HepG2 (cell line): ENCODE measurements around the gene WFDC12. TPM values are rescaled to one million over a fixed set of nuclear protein-coding genes. Genes with fewer than 3 reads are reported as not detected.

Experiments used
- FOXA1 ChIP-seq, 2 experiments: fragments of 450-650 bp in 1 of 2; sonication (generic) in 1 of 2; formaldehyde crosslinking in 1 of 2; IDR thresholded peaks; 2 replicates each; pipeline versions ENCODE4 v1.4.0 to v1.6.1; 2016 to 2020; ENCODE audit warnings: missing genetic modification reagents in 1 of 2
- KAT8 ChIP-seq: IDR thresholded peaks from 2 replicates; pipeline ENCODE4 v1.6.1; 2016; ENCODE audit warnings: missing genetic modification reagents, missing compliant biosample characterization
- KIAA2018 ChIP-seq: sonication (generic); formaldehyde crosslinking; IDR thresholded peaks from 2 replicates; pipeline ENCODE4 v1.5.0; 2020; ENCODE audit warnings: mild to moderate bottlenecking, missing genetic modification reagents, borderline replicate concordance
- PAF1 ChIP-seq: IDR thresholded peaks from 2 replicates; pipeline ENCODE4 v1.6.1; 2016; ENCODE audit warnings: missing genetic modification reagents, missing compliant biosample characterization
- SKIL ChIP-seq: sonication (generic); formaldehyde crosslinking; IDR thresholded peaks from 2 replicates; pipeline ENCODE4 v1.8.0; 2022; ENCODE audit warnings: missing genetic modification reagents, mild to moderate bottlenecking, moderate library complexity, borderline replicate concordance
- SRY ChIP-seq: sonication (generic); formaldehyde crosslinking; IDR thresholded peaks from 2 replicates; pipeline ENCODE4 v1.8.0; 2022; ENCODE audit warnings: mild to moderate bottlenecking, missing genetic modification reagents
- polyA plus RNA-seq, 8 experiments: library from polyadenylated mRNA; depleted of rRNA in 3 of 8; stranded (reverse) in 7 of 8; unstranded in 1 of 8; fragments of >200 nt; fragmentation: Illumina TruSeq in 4 of 8; extraction: Trizol in 4 of 8; gene quantifications; 2 replicates each; pipeline versions ENCODE4 v1.2.1 to v1.2.3, GENCODE V29; 2011 to 2016; ENCODE audit warnings: low read depth in 4 of 8, missing spikeins in 1 of 8, mixed read lengths in 1 of 8; ENCODE audit not compliant: insufficient read depth in 1 of 8
- total RNA-seq, 5 experiments: library from RNA; depleted of rRNA; stranded (reverse); fragments of >200 nt; fragmentation: Illumina TruSeq; extraction: Trizol; gene quantifications; 2 replicates each; pipeline ENCODE4 v1.2.3, GENCODE V29; 2016; ENCODE audit warnings: low read depth in 1 of 5

WFDC12 gene
- total and polyA plus RNA-seq, 2 of the 13 experiments (the other 11 are each of a cell fraction or from before 2014, with no cell fraction given) = not detected

DNA sequence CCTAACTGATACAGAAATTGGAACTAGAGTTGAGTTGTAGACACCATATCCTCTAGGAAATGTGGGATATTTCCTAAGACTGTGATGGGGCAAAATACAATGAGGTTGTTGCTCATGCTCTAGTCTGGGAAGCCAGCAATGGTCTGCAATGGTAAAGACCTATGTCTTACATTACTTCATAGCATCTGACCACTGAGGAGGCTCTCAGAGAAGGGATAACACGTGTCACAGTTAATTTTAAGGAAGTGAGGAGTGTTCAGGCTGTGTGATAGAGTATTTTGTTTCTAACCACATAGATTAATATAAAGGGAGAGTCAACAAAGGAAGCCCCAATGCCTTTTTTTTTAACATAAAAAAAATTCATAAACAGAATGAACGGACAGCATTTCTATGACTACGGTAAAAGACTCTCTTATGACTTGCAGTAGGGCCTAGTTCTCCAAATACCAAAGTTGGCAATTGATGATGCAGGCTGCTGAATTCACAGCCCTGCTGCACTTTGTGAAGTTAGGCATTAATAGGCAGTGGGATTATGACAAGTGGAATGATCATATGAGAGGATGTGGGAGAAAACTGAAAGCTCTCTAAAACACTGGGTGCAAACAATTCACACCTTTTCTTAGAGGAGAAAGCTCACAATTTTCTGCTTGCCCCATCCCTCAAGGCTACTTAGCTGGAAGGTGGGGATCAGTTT lies 37.0 kb downstream of the WFDC12 start (continued):
- TF ChIP-seq PAF1 (CRISPR knock-in tag) (no peak), FOXA1 (IDR thresholded peaks at IDR 0.05) (no peak), FOXA1 (CRISPR knock-in tag; IDR thresholded peaks at IDR 0.05) (no peak), SKIL (CRISPR knock-in tag) (no peak), SRY (CRISPR knock-in tag) (no peak), KIAA2018 (CRISPR knock-in tag) (no peak), KAT8 (CRISPR knock-in tag) (no peak)
